Ascending aorta (tissue), 2 donors: ENCODE measurements around the gene LARP1. TPM values are rescaled to one million over a fixed set of nuclear protein-coding genes. Genes with fewer than 3 reads are reported as not detected.
A peak's percentile ranks its signal among the peaks of the same experiment; 100 is the strongest.

ENCODE experiments used
- DNase-seq, 2 donors: peaks; one replicate each; pipeline ENCODE4 v3.0.0-alpha.2; 2019; ENCODE audit warnings: low spot score in 2 of 2
- H3K27ac ChIP-seq, 2 donors: fragments of 200-600 bp; sonication (generic); one replicate each; pipeline ENCODE4 v1.5.1; 2016 to 2017; ENCODE audit warnings: mild to moderate bottlenecking in 1 of 2
- H3K27me3 ChIP-seq: fragments of 200-600 bp; sonication (generic); one replicate; pipeline ENCODE4 v1.5.1; 2017
- H3K36me3 ChIP-seq, 2 donors: fragments of 200-600 bp; sonication (generic); one replicate each; pipeline ENCODE4 v1.5.1; 2016
- H3K4me1 ChIP-seq, 2 donors: fragments of 200-600 bp; sonication (generic); one replicate each; pipeline ENCODE4 v1.5.1; 2016 to 2017; ENCODE audit warnings: mild to moderate bottlenecking in 1 of 2
- H3K4me3 ChIP-seq, 2 donors: fragments of 200-600 bp; sonication (generic); one replicate each; pipeline ENCODE4 v1.5.1; 2016 to 2017; ENCODE audit warnings: mild to moderate bottlenecking in 1 of 2
- H3K9me3 ChIP-seq, 2 donors: fragments of 200-600 bp; sonication (generic); one replicate each; pipeline ENCODE4 v1.5.1; 2016
- CTCF ChIP-seq, 3 experiments: fragments of 200-600 bp in 2 of 3; fragments of 450-650 bp in 1 of 3; sonication (generic) in 2 of 3; IDR thresholded peaks; one replicate each; pipeline ENCODE4 v1.5.1; 2016 to 2019; ENCODE audit warnings: antibody characterized with exemption in 3 of 3, mild to moderate bottlenecking in 1 of 3, moderate library complexity in 1 of 3
- intact Hi-C: fragments of 100-400 bp; cut with DNase I; formaldehyde crosslinking; loops from one replicate; pipeline ENCODE4 v1.15.1; 2023
- total RNA-seq: library from RNA; depleted of rRNA; stranded (reverse); fragments of >200 nt; gene quantifications from one replicate; pipeline ENCODE4 v1.1.0, GENCODE V29; 2016

Gene LARP1
- total RNA-seq, 1 donor from 2014 or later = 105 TPM

- intact Hi-C loops = loop anchor here (1.0 to 10.0 kb wide), 4 partner anchors 23 to 414 kb away; partner anchors contain the start of genes LARP1, MRPL22 and SAP30L
- peaks cover 0 to 3% of the 10 kb centered on the region in 2 donors for H3K36me3 ChIP-seq
- H3K4me1 ChIP-seq = peaks cover 0 to 22% of the 10 kb centered on the region in 2 donors
- H3K27me3 ChIP-seq = no peaks in the 10 kb centered on the region
- peak within 1 kb of the TSS; percentile 94 to 98 for H3K27ac ChIP-seq
- DNase-seq = peak; percentile 92 to 99
- H3K4me3 ChIP-seq = peak within 1 kb of the TSS; percentile 74 to 90
- no peaks in the 10 kb centered on the region for H3K9me3 ChIP-seq
- no peak for TF ChIP-seq CTCF (IDR thresholded peaks at IDR 0.05)
These were observed 103.3 kb downstream of the LARP1 start, which contains the start of gene CNOT8 for GRCh38 chr5:154858297-154858971. Gene CNOT8 (plus strand): TSS chr5:154858627. CDS start chr5:154863279, 4,652 bp downstream.

DNA sequence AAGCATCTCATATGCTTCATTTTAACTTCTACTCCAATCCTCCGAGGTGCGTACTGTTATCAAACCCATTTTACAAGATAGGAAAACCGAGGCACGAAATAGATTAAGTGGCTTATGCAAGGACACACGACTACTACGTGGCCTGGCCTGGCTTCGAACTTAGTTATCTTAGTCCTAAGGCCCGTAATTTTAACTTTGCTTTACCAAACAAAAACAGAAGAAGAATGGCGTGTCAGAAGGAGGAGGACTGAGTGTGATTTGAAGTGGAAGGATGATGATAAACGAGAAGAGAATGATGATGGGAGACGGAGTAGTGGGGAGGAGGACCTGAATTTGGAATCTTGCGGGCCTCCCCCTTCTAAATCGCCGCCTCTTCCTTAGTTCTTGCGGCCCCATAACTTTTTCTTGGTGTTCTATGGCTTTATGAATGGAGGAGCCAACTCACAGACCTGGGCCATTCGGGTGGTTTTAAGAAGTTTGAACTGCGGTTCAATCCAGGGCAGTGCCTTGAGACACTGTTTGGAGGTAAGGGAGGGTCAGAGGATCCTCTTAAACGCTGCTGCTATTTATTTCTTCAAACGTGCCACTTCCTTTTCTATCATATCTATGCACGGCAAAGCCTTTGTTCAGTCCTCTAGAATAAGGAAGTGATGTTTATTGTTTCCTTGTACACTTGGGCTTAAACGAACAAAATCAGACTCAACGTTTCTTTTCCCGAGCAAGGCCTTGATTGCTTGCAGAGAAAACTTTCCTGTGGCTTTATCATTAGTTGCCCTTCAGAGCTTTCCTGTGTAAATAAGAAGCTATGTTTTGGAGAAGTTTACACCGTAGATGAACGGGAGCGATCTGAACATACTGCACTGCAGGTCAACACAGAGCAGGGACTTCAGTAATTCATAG lies 104.0 kb downstream of the LARP1 start:
- peaks cover 0 to 22% of the 10 kb centered on the region in 2 donors for H3K4me1 ChIP-seq
- no peak for TF ChIP-seq CTCF (IDR thresholded peaks at IDR 0.05)
- peak overlapping the region; percentile 74 to 90 for H3K4me3 ChIP-seq
- H3K9me3 ChIP-seq = no peaks in the 10 kb centered on the region
- intact Hi-C loops = loop anchor here (1.0 to 10.0 kb wide), 4 partner anchors 24 to 414 kb away; partner anchors contain the start of genes LARP1, MRPL22 and SAP30L
- peak overlapping the region; percentile 94 to 98 for H3K27ac ChIP-seq
- no peaks in the 10 kb centered on the region for H3K27me3 ChIP-seq
- DNase-seq = peak in 1 of 2 donors; percentile 55
- H3K36me3 ChIP-seq = peaks cover 4 to 11% of the 10 kb centered on the region in 2 donors

DNA sequence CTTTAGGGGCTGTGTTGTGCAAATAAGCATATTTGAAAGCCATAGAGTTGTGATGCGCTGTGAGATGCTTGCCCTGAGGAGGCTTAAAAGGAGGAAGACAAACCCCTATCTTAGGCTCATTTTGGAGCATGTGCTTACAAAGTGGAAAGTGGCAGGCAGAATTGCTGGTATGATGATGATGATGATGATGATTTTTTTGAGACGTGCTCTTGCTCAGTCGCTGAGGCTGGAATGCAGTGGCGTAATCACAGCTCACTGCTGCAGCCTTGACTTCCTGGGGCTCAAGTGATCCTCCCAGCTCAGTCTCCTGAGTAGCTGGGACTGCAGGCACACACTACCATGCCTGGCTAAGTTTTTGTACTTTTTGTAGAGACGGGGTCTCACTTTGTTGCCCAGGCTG lies 104.9 kb downstream of the LARP1 start:
- H3K27ac ChIP-seq = peak overlapping the region; percentile 94 to 98
- DNase-seq = peak in 1 of 2 donors; percentile 69
- H3K36me3 ChIP-seq = peaks cover 10 to 19% of the 10 kb centered on the region in 2 donors
- TF ChIP-seq CTCF (IDR thresholded peaks at IDR 0.05) = no peak
- intact Hi-C loops = no loop called here
- H3K27me3 ChIP-seq = no peaks in the 10 kb centered on the region
- H3K4me3 ChIP-seq = peak overlapping the region; percentile 74 to 90
- H3K4me1 ChIP-seq = peaks cover 0 to 22% of the 10 kb centered on the region in 2 donors
- H3K9me3 ChIP-seq = no peaks in the 10 kb centered on the region

DNA sequence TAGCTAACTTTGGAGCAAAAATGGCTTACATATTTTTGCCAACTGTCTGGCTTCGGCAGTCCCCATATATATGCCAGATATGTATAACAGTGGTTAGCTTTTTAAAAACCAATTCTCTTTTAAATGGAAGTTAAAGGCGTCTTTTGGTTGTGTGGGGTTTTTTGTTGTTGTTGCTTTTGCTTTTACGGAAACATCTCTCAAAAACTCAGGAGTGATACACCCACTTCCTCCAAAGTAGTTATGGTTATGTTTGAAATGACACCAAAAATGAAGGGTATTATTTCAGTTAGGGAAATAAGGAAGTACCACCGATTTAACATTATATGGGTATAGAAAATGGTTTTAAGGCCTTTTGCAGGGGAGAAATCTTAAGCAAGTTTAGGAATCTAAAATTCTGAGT lies 105.6 kb downstream of the LARP1 start:
- H3K4me3 ChIP-seq = peak overlapping the region; percentile 74 to 90
- H3K36me3 ChIP-seq = peaks cover 16 to 25% of the 10 kb centered on the region in 2 donors
- intact Hi-C loops = no loop called here
- H3K9me3 ChIP-seq = no peaks in the 10 kb centered on the region
- TF ChIP-seq CTCF (IDR thresholded peaks at IDR 0.05) = no peak
- no peak overlapping the region for H3K27ac ChIP-seq
- no peak for DNase-seq
- H3K27me3 ChIP-seq = no peaks in the 10 kb centered on the region
- H3K4me1 ChIP-seq = peaks cover 0 to 22% of the 10 kb centered on the region in 2 donors

GRCh38 chr5:154861946-154862345 lies 106.8 kb downstream of the LARP1 start:
- intact Hi-C loops = no loop called here
- no peak for TF ChIP-seq CTCF (IDR thresholded peaks at IDR 0.05)
- peak in 1 of 2 donors; percentile 18 for DNase-seq
- H3K4me3 ChIP-seq = no peak overlapping the region
- H3K27me3 ChIP-seq = no peaks in the 10 kb centered on the region
- no peak overlapping the region for H3K27ac ChIP-seq
- peaks cover 27 to 32% of the 10 kb centered on the region in 2 donors for H3K36me3 ChIP-seq
- no peaks in the 10 kb centered on the region for H3K9me3 ChIP-seq
- peaks cover 0 to 17% of the 10 kb centered on the region in 2 donors for H3K4me1 ChIP-seq
